GM12874 (cell line): Measurements from ENCODE around the gene ANKRD65.

Experiments used
- CTCF ChIP-seq: IDR thresholded peaks from 2 replicates; pipeline ENCODE4 v1.5.1; 2011; ENCODE audit warnings: low read depth, mild to moderate bottlenecking, control low read depth, low read length, moderate library complexity; ENCODE audit not compliant: insufficient read depth

ANKRD65 gene

GRCh38 chr1:1434824-1435105 is 13.7 kb upstream of the ANKRD65 start:
- no peak for TF ChIP-seq CTCF

GRCh38 chr1:1434131-1434823 is 13.2 kb upstream of the ANKRD65 start:
- no peak for TF ChIP-seq CTCF

- TF ChIP-seq CTCF = no peak
Observed at GRCh38 chr1:1433804-1434130, 12.7 kb upstream of the ANKRD65 start.

GRCh38 chr1:1432951-1433803 is 12.1 kb upstream of the ANKRD65 start:
- TF ChIP-seq CTCF = no peak

GRCh38 chr1:1432274-1432950 is 11.3 kb upstream of the ANKRD65 start:
- no peak for TF ChIP-seq CTCF

GRCh38 chr1:1431845-1432273 is 10.8 kb upstream of the ANKRD65 start:
- no peak for TF ChIP-seq CTCF
